Tibial nerve (tissue), 4 donors: ENCODE measurements around the gene LLPH.

Source experiments
- CTCF ChIP-seq, 5 experiments: fragments of 200-600 bp in 3 of 5; fragments of 450-650 bp in 2 of 5; sonication (generic) in 3 of 5; IDR thresholded peaks; one replicate each; pipeline ENCODE4 v1.5.1; 2016 to 2019; ENCODE audit warnings: antibody characterized with exemption in 5 of 5, mild to moderate bottlenecking in 3 of 5, moderate library complexity in 2 of 5
- EP300 ChIP-seq, 2 donors: sonication (generic); formaldehyde crosslinking; IDR thresholded peaks; one replicate each; pipeline ENCODE4 v1.6.1; 2017; ENCODE audit warnings: antibody characterized with exemption in 2 of 2, mild to moderate bottlenecking in 1 of 2

- TF ChIP-seq CTCF (IDR thresholded peaks at IDR 0.05): no peak
- TF ChIP-seq EP300 (IDR thresholded peaks at IDR 0.05): no peak
Observed at GRCh38 chr12:66141299-66141698, 10.7 kb upstream of the LLPH start.
